NCI-H1105 (cell line): ENCODE data around the gene SFTA2.
A peak's percentile ranks its signal among the peaks of the same experiment; 100 is the strongest.

Experiments
- DNase-seq: peaks from one replicate; lab custom pipeline; 2025; lab: John Stamatoyannopoulos, UW

The SFTA2 gene

DNA sequence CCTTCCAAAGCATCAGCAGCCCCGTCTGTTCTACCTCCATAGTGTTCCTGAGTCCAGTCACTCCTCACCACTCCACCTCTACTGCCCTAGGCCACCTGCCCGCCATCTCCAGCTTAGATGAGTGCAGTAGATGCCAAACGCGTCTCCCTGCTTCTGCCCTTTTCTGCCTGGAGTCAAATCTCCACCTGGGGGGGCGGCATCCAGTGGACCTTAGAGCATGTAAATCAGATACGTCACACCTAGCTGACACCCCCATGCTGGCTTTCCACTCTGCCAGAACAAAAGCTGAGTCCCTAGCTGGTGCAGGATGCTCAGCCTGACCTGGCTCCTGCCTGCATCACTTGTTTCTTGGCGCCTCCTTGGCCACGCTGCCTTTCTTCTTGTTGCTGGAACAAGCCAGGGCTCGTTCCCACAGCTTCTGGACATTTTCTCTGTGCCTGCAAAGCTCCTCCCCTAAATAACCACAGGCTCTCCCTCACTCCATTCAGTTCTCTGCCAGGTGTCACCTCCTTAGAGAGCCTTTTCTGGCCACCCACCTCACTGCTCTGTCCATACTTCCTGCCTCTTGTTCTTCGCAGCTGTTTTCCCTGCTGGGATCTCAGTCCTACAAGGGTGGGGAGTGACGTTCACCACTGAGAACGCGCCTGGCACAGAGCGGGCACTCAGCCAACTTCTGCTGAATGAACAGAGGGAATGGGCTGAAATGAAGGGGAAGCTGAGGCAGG lies 41.9 kb downstream of the SFTA2 start:
- DNase-seq: peak; percentile 88

DNA sequence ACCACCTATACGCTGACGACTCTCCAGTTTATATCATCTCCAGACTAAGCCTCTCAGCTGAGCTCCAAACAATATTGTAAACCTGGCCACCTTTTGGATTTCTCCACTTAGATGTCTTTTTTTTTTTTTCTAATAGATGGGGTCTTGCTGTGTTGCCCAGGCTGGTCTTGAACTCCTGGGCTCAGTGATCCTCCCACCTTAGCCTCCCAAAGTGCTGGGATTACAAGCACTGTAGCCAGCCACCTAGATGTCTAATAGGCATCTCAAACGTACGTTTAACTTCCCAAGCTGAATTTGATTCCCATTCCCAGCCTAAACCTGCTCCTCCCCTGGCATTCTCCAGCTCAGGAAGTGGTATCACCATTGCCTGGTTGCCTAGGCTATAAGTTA lies 42.5 kb downstream of the SFTA2 start:
- no peak for DNase-seq

DNA sequence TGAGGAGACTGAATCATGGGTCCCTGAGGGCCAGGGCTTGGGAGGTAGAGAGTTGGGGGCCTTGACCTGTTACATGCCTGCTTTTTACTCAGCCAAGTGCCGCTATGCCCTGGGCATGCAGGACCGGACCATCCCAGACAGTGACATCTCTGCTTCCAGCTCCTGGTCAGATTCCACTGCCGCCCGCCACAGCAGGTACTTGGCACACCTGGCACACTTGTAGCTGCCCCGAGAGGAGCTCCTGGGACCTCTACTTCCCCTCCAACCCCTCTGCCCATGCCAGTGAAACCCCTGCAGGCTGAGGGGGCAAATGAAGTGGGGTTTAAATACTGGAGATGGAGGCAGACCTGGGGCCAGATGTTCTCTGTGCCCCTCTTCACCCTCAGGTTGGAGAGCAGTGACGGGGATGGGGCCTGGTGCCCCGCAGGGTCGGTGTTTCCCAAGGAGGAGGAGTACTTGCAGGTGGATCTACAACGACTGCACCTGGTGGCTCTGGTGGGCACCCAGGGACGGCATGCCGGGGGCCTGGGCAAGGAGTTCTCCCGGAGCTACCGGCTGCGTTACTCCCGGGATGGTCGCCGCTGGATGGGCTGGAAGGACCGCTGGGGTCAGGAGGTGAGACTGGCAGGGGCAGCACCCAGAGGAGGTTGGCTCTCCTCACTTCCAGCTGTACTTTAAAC lies 43.0 kb downstream of the SFTA2 start:
- DNase-seq: no peak

DNA sequence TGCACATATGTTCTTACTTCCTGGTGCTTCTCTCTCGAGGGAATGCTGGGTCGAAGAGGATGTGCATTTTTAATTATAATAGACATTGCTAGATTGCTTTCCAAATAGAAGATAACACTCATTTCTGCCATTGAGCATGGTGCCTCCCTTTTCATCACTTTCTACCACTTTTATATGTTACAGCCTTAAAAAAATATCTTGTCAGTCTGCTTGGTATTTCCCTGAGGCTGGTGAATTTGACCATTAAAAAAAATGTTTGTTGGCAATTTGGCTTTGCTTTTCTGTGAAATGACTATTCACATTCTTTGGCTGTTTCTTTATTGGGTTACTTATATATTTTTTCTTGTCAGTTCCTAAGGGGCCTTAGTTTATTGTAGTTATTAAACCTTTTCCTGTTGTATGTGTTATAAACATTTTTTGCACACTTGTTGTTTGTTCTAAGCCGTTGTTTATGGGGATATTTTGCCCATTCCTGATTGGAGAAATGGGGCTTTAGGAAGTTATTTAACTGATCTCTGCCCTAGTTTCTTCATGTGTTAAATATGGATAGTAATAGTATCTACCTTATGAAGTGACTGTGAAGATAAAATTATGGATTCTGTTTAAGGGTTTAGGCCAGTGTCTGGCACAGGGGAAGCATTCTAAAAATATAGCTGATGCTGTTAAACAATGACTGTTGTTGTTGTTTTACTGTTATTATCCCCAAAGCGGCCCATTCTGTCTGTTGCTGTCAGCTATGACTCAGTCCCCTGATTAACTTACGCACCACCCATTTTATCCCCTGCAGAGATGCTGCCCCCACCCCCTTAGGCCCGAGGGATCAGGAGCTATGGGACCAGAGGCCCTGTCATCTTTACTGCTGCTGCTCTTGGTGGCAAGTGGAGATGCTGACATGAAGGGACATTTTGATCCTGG lies 43.8 kb downstream of the SFTA2 start:
- no peak for DNase-seq

DNA sequence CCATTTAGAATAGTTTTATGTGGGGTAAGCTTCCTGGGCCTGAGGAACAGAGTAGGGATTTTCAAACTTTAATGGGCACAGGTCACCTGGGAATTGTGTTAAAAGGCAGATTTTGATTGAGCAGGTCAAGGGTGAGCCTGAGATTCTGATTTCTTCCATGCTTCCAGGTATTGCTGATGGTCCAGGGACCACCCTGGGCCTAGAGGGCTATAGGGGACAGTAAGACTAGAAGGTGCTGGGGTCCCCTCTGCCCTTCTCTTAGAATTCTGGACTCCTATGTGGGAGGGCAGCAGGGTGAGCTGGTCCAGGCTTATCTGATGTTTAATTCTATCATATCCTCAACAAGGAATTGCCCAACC lies 45.1 kb downstream of the SFTA2 start:
- no peak for DNase-seq

DNA sequence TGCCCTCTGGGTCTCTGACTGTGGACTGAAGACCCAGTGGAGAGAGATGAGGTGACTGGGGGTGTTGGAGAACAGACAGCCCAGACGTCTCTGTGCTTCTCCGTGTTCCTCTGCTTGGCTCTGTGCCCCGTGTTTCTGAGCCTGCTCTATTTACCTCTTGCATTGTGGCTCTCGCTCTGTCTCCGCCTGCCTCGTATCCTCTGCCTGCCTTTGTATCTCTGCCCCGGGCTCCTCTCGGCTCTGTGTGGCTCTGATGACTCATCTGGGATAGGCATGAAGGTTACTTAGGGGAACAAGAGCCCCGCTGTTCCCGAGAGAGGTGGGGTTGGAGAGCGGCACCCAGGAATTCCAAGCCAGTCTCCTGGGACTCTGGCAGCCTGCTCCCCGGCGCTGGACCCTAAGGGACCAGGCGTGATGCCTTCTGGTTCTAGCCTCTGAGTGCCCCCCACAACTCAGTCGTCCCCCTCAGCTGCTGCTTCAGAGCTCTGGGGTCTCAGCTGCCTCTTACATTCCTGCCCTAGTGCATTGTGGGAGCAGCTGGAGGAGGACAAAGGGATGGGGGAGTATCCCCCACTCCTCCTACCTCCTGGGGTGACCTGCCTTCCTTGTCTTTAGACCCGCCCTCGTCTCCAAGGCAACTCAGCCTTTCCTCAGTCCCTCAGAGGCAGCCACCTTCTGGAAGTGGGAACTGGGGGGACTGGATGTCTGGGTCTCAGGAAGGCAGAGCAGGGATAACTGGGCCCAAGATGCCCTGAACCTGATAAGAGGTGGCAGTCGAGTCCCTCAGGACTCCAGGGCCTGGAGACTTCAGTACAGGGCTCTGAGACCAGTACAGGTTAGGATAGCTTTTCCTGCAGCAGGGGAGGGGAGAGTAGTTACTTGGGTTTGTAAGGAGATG lies 45.7 kb downstream of the SFTA2 start:
- DNase-seq: peak; percentile 80

DNA sequence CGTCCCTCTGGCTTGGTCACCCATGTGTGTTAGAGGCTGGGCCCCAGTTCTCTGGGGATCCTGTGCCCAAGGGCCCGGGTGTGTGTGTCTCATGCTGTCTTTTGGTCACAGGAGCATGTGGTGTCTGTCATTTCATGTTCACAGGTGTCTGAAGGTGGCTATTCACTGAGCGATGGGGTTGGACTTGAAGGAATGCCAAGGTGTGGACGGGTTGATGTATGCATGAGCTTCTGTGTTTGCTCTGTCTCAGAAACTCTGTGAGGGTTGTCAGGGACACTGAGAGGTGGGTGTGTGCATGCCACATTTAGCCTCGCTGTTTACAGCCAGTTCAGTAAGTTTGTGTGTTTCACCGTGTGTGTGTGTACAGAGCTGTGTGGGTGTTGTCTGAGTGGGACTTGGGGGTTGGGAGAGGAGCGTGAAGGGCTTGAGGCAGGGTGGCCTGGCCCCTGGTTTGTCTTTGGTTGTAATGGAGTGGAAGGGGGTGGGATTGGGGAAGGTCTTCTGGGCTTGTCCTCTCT lies 46.4 kb downstream of the SFTA2 start:
- no peak for DNase-seq

DNA sequence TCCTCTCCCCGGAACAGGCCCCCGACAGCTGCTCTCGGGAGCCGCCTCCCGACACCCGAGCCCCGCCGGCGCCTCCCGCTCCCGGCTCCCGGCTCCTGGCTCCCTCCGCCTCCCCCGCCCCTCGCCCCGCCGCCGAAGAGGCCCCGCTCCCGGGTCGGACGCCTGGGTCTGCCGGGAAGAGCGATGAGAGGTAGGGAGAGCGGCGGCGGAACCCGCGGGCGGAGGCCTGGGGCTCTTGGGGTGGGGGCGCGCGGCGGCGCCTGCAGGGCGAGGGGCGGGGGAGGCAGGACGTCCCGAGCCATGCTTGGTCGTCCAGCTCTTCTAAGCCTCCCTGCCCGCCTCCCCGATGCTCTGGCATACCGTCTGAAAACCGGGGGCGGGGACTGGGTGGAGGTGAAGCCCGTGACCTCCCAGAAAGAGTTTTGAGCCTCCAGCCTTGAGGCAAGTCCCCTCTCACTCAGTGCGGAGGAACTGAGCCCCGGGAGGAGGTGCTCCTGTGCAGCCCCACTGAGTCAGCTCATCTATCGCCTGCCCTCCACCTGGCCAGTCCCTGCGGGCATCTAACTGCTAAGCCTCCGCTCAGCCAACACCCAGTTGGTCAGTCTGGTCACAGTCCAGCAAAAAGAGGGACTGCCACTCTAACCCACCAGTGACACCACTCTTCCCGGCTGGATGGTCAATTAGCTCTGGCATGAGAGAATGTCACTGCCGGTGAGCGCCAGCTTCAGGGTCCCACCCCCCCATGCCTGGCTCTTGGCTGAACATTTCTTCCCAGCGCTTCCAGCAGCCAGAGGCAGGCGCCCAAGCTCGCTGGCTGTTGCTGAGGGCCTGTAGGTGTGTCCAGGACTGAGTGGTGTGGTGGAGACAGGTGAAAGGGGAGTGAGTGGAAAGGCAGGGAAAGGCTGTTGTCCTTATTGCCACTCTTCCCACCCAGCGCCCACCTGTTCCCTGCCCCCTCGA lies 47.2 kb downstream of the SFTA2 start:
- DNase-seq: no peak

DNA sequence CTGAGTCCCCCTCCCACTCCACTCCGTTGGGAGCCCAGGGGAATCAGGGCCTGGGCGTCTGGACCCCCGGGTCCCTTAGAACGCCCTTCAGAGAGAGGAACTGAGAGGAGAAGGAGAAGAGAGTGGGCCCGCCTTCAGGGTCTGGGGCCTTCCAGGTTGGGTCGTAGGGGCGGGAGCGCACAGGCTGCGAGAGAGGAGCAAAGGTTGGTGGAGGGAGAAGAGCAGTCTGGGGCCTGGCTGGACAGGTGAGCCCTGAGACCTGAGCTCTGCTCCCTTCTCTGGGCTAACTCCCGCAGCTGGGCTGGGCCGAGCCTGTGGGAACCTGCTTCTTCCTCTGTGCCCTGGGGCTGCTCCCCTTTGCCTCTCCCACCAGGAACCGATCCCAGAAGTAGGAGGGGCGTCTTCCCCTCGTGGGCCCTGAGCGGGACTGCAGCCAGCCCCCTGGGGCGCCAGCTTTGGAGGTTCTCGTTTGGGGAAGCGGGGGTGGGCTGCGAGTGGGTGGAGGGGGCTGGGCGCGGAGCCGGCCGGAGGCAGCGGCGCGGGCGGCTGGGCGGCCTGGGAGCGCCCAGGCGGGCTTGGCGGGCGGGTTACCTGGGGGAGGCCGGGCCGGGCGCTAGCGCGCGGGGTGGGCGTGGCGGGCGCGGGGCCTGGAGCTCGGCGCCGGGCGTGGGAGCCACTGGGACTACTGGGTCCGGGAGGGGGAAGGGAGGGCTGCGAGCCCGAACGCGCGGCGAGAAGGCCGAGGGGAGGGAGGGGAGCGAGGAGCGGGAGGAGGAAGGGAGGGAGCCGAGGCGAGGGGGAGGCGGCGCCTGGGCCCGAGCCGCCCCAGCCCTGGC lies 48.1 kb downstream of the SFTA2 start, which contains the start of gene DDR1:
Gene DDR1, plus strand, starts transcription at position 835 of the 836 bp plus-strand sequence. CDS start 4,211 bp downstream, outside the sequence.
- DNase-seq: peak; percentile 66

DNA sequence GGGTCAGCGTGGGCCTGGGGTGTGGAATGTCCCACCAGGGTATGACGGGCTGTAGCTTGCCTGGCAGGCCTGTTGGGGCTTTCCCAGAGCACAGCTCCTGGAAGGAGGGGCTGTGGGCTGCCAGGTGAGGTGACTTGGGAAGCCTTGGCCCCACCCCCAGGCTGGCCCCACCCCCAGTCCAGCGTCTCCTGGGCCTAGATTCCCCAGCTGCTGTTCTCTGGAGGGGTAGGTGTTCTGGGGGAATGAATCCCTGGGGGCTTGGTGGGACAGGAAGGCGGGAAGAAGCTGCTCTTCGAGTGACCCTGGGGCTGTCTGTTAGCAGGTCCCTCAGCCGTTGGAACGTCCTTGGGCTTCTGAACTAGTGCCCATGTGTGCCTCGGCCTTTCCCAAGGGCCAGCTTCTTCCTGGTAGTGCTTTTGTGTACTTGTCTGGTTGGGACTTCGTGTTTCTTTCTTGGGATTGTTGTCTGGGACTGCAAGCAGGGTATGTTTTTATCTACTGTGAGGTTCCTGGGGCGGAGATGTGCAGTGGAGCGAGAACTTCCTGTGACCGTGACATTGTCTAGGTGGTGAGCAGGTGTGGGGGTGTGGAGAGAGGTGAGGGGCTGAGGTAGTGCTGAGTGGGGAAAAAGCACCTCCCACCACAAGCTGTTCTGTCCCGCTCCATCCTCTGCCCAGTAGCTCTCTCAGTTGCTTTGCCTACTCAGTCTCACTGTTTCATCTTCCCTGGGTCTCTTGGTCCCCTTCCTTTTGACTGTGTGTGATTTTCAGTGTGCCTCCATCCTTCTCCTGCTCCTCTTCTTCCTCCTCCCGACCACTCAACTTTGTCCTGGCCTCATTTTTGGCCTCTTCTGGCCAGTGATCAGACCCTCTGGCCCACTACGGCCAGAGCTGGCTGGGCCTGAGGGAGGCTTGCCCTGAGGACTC lies 48.9 kb downstream of the SFTA2 start:
- no peak for DNase-seq

DNA sequence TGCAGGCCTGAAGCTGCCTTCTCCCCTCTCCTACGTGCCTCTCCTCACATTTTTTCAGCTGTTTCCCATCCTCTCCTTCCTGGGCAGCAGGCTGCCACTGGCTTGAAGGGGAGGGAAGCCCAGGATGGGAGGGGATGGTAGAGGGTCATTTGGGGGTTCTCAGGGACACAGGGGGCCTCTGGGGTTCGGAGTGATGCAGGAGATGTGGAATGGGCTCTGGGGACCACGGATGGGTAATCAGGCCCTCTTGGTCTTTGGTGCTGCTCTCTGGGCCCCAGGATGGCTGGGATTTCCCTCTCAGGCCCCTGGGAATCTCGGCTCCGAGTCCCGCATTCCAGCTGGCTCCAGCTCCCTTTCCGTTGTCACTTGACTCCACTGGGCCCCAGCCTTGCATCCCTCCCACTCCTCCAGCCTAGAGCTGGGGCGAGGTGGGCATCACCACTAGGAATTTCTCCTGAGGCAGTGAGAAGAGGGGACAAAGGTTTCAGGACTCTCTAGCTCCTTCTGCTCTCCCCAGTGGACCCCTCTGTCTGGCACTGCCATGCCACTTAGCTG lies 49.7 kb downstream of the SFTA2 start:
- no peak for DNase-seq

DNA sequence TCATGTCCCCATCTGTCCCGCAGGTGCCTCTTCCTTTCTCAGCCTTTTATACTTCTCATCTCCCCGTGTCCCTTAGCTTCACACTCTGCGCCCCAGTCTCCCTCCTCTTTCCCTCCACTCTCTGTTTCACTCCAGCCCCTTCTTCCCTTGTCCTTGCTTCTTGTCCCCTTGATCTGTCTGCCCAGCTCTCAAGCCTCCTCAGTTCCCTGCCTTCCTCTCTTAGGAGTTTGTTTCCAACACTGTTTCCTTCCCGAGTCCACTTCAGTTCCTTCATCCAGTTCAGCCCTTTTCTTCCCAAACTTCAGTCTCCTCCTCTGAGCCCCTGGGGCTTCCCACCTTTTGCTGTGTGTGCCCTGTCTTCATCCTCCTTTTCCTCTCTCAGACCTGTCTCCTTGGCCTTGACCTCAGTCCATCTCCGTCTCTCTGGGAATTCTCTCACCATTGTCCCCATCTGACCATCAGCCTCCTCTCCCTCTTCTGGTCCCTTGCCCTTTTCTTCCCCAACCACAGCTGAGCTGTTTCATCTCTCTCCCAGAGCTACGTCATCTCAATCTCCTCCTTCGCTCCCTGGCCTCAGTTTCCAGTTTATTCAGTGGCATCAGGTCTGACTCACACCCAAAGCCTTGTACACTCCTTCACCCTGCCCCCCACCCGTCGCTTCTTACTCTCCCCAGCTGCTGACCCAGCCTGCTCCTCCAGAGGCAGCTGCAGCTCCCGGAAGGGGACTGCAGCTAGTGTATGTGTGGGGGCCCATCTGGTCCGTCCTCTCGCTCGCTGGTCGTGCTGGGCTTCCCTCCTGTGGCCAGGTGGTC lies 50.4 kb downstream of the SFTA2 start:
- DNase-seq: no peak
